ENCODE data around the gene TAGLN3.

The TAGLN3 gene

GRCh38 chr3:112047264-112047663, 48.5 kb downstream of the TAGLN3 start:
- DNase-seq: no peak

GRCh38 chr3:112048911-112049310, 50.2 kb downstream of the TAGLN3 start:
- no peak for DNase-seq

- no peak for DNase-seq
Measured at GRCh38 chr3:112053229-112053628, 54.5 kb downstream of the TAGLN3 start.

- no peak for DNase-seq
Measured at GRCh38 chr3:112056451-112056929, 57.8 kb downstream of the TAGLN3 start.

- no peak for DNase-seq
Measured at GRCh38 chr3:112059497-112059896, 60.8 kb downstream of the TAGLN3 start.

- DNase-seq: no peak
Measured at GRCh38 chr3:112061152-112061551, 62.4 kb downstream of the TAGLN3 start.

Data from right kidney (tissue), 1 donor.